Activated CD8-positive, alpha-beta T cell treated with anti-CD3 and anti-CD28 coated beads for 36 hours (primary cell): Measurements from ENCODE around the gene SDK2. TPM values are rescaled to one million over a fixed set of nuclear protein-coding genes. Genes with fewer than 3 reads are reported as not detected.

Experiments
- ATAC-seq: fragments of 200-7000 bp; cut with Tn5 transposase; one replicate; pipeline ENCODE4 v1.10.0; 2021; ENCODE audit warnings: mild to moderate bottlenecking, moderate library complexity
- CTCF ChIA-PET: fragments of 350-600 bp; sonication (Branson Sonifier 250); formaldehyde crosslinking; loops from one replicate; lab custom pipeline; 2021; ENCODE audit warnings: antibody characterized with exemption; lab: Charles Lee
- POLR2A ChIA-PET: fragments of 350-600 bp; sonication (Branson Sonifier 250); formaldehyde crosslinking; loops from one replicate; lab custom pipeline; 2021; ENCODE audit warnings: antibody characterized with exemption; lab: Charles Lee
- DNase-seq: peaks from one replicate; pipeline ENCODE4 v3.0.0-alpha.2; 2020
- H3K27ac Mint-ChIP-seq: one replicate; pipeline ENCODE4 v1.8.0; 2021; ENCODE audit warnings: mild to moderate bottlenecking, mixed read lengths
- H3K27me3 Mint-ChIP-seq: one replicate; pipeline ENCODE4 v1.8.0; 2021; ENCODE audit warnings: mixed read lengths
- H3K36me3 Mint-ChIP-seq: one replicate; pipeline ENCODE4 v1.8.0; 2021; ENCODE audit warnings: low read depth, mixed read lengths
- H3K4me1 Mint-ChIP-seq: one replicate; pipeline ENCODE4 v1.8.0; 2021; ENCODE audit warnings: low read depth, mixed read lengths
- H3K4me3 Mint-ChIP-seq: one replicate; pipeline ENCODE4 v1.8.0; 2021; ENCODE audit warnings: mild to moderate bottlenecking, moderate library complexity, mixed read lengths
- H3K9me3 Mint-ChIP-seq: one replicate; pipeline ENCODE4 v1.8.0; 2021; ENCODE audit warnings: mixed read lengths
- CTCF ChIP-seq: fragments of 200-600 bp; IDR thresholded peaks from one replicate; pipeline ENCODE4 v1.8.0; 2022; ENCODE audit warnings: antibody characterized with exemption, mild to moderate bottlenecking
- intact Hi-C: fragments of 100-400 bp; cut with micrococcal nuclease; formaldehyde crosslinking; loops from one replicate; pipeline ENCODE4 v1.10.0; 2022
- total RNA-seq, 2 experiments: library from RNA; stranded (reverse); gene quantifications; one replicate each; pipeline ENCODE4 v1.2.3, GENCODE V29; 2021

The SDK2 gene
- total RNA-seq, 2 experiments from 2014 or later = 3.2 to 3.3 TPM

- H3K27ac Mint-ChIP-seq = no peak overlapping the region
- DNase-seq (no peak), ATAC-seq (no peak)
- CTCF ChIA-PET = interaction anchor here (1.4 to 5.9 kb wide), 4 partner anchors 57 to 811 kb away, joined by 3 to 157 read pairs (median 43); partner anchors contain the start of gene CPSF4L
- no peaks in the 10 kb centered on the region for H3K36me3 Mint-ChIP-seq
- POLR2A ChIA-PET = no interaction called here
- H3K4me3 Mint-ChIP-seq = no peak overlapping the region
- H3K9me3 Mint-ChIP-seq = no peaks in the 10 kb centered on the region
- H3K4me1 Mint-ChIP-seq = no peaks in the 10 kb centered on the region
- intact Hi-C loops = loop anchor here (10.0 kb wide), 1 partner anchor 383 kb away; no protein-coding TSS in a partner anchor
- no peaks in the 10 kb centered on the region for H3K27me3 Mint-ChIP-seq
- no peak for TF ChIP-seq CTCF
Observed at GRCh38 chr17:73368085-73368631, 276.1 kb downstream of the SDK2 start.

GRCh38 chr17:73365906-73366623 is 278.2 kb downstream of the SDK2 start:
- intact Hi-C loops = loop anchor here (10.0 kb wide), 1 partner anchor 381 kb away; no protein-coding TSS in a partner anchor
- ChIA-PET CTCF (interaction anchor here (0.9 kb wide), 2 partner anchors 101 to 809 kb away, joined by 3 read pairs; no protein-coding TSS in a partner anchor), POLR2A (no interaction called here)
- TF ChIP-seq CTCF = no peak
- no peak overlapping the region for H3K27ac Mint-ChIP-seq
- H3K9me3 Mint-ChIP-seq = no peaks in the 10 kb centered on the region
- H3K36me3 Mint-ChIP-seq = no peaks in the 10 kb centered on the region
- H3K27me3 Mint-ChIP-seq = no peaks in the 10 kb centered on the region
- no peak overlapping the region for H3K4me3 Mint-ChIP-seq
- H3K4me1 Mint-ChIP-seq = no peaks in the 10 kb centered on the region
- ATAC-seq = no peak
- no peak for DNase-seq

GRCh38 chr17:73365301-73365874 is 278.9 kb downstream of the SDK2 start:
- H3K4me1 Mint-ChIP-seq = no peaks in the 10 kb centered on the region
- H3K9me3 Mint-ChIP-seq = no peaks in the 10 kb centered on the region
- no peak for TF ChIP-seq CTCF
- intact Hi-C loops = loop anchor here (10.0 kb wide), 1 partner anchor 381 kb away; no protein-coding TSS in a partner anchor
- no peak for ATAC-seq
- no peak overlapping the region for H3K4me3 Mint-ChIP-seq
- POLR2A ChIA-PET = interaction anchor here (0.6 kb wide), 1 partner anchor 601 kb away, joined by 3 read pairs; no protein-coding TSS in a partner anchor
- CTCF ChIA-PET = interaction anchor here (0.9 kb wide), 2 partner anchors 101 to 808 kb away, joined by 3 read pairs; no protein-coding TSS in a partner anchor
- no peak for DNase-seq
- no peaks in the 10 kb centered on the region for H3K36me3 Mint-ChIP-seq
- no peak overlapping the region for H3K27ac Mint-ChIP-seq
- no peaks in the 10 kb centered on the region for H3K27me3 Mint-ChIP-seq

GRCh38 chr17:73364155-73364522 is 280.1 kb downstream of the SDK2 start:
- H3K4me3 Mint-ChIP-seq = no peak overlapping the region
- intact Hi-C loops = loop anchor here (10.0 kb wide), 1 partner anchor 379 kb away; no protein-coding TSS in a partner anchor
- no peak for DNase-seq
- ATAC-seq = no peak
- no peak overlapping the region for H3K27ac Mint-ChIP-seq
- ChIA-PET CTCF (interaction anchor here (0.9 kb wide), 1 partner anchor 807 kb away, joined by 3 read pairs; no protein-coding TSS in a partner anchor), POLR2A (no interaction called here)
- no peaks in the 10 kb centered on the region for H3K36me3 Mint-ChIP-seq
- no peaks in the 10 kb centered on the region for H3K9me3 Mint-ChIP-seq
- no peaks in the 10 kb centered on the region for H3K27me3 Mint-ChIP-seq
- TF ChIP-seq CTCF = no peak
- H3K4me1 Mint-ChIP-seq = no peaks in the 10 kb centered on the region
